ENCODE measurements around the gene PRDX5.

- TF ChIP-seq POLR2A (IDR thresholded peaks at IDR 0.05) = no peak
- no peak for TF ChIP-seq CTCF (IDR thresholded peaks at IDR 0.05)
These were observed 23.1 kb upstream of the PRDX5 start for GRCh38 chr11:64294774-64295173.

Measured in right lobe of liver (tissue), 4 donors.